Activated CD4-positive, alpha-beta memory T cell treated with anti-CD3 and anti-CD28 coated beads, Interleukin-2, amount 10 ng/mL, durations not matched to agents 7 days and 5 days (primary cell): ENCODE results near the gene PSMG2. TPM values are rescaled to one million over a fixed set of nuclear protein-coding genes. Genes with fewer than 3 reads are reported as not detected.
A peak's percentile ranks its signal among the peaks of the same experiment; 100 is the strongest.

Experiments used
- CTCF ChIA-PET: fragments of 350-600 bp; sonication (Branson Sonifier 250); formaldehyde crosslinking; loops from one replicate; lab custom pipeline; 2021; ENCODE audit warnings: antibody characterized with exemption, inconsistent platforms; lab: Charles Lee
- POLR2A ChIA-PET: fragments of 350-600 bp; sonication (Branson Sonifier 250); formaldehyde crosslinking; loops from one replicate; lab custom pipeline; 2021; ENCODE audit warnings: antibody characterized with exemption; lab: Charles Lee
- DNase-seq: peaks from one replicate; pipeline ENCODE4 v3.0.0-alpha.2; 2020
- H3K27ac Mint-ChIP-seq: one replicate; pipeline ENCODE4 v1.8.0; 2021; ENCODE audit warnings: mild to moderate bottlenecking, mixed read lengths
- H3K27me3 Mint-ChIP-seq: one replicate; pipeline ENCODE4 v1.8.0; 2021; ENCODE audit warnings: mixed read lengths
- H3K36me3 Mint-ChIP-seq: one replicate; pipeline ENCODE4 v1.8.0; 2021; ENCODE audit warnings: low read depth, mixed read lengths
- H3K4me1 Mint-ChIP-seq: one replicate; pipeline ENCODE4 v1.8.0; 2021; ENCODE audit warnings: mixed read lengths
- H3K4me3 Mint-ChIP-seq: one replicate; pipeline ENCODE4 v1.8.0; 2021; ENCODE audit warnings: mild to moderate bottlenecking, mixed read lengths
- H3K9me3 Mint-ChIP-seq: one replicate; pipeline ENCODE4 v1.8.0; 2021; ENCODE audit warnings: mixed read lengths
- total RNA-seq, 2 experiments: library from RNA; stranded (reverse); gene quantifications; one replicate each; pipeline ENCODE4 v1.2.3, GENCODE V29; 2021

The PSMG2 gene, protein sequence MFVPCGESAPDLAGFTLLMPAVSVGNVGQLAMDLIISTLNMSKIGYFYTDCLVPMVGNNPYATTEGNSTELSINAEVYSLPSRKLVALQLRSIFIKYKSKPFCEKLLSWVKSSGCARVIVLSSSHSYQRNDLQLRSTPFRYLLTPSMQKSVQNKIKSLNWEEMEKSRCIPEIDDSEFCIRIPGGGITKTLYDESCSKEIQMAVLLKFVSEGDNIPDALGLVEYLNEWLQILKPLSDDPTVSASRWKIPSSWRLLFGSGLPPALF
- total RNA-seq = 100 to 1,000 TPM; 115 to 118 TPM

DNA sequence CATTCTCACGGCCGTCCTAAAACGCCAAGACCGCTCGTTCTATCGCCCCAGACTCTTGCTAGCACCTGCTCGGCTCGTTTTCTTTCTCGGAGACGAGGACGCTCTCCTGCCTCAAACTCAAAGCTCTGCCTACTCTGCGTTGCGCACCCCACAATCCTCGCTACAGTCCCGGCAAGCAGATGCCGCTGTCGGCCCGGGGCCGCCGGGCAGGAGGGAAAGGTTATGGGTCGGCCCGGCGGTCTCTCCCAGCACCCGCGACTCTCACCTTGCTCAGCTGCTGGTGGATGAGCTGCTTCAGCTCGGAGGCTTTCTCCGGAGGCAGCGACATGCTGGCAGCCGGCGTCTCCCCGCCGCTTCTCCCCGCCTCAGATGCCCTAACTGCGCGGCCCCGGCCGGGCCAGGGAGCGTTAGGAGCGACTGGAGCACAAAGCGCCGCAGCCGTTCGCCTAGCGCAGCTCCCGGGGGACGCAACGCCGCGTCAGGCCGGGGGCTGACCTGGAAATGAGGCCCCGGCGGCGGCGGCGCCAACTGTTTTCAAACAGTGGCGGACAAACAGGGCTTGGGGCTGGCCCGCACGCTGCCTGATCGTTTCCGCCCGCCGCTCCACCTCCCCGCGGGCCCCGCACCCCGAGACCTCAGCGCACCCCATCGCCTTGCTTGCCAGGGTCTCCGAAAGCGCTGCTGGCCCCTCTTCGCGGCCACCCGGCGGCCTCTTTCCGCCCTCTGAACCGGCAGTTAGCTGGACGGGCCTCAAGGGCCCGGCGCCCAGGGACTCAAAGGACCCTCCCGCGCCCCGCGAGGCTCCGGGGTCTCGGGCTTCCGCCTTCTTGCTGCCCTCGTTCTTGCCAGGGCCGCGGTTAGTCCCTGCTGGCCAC lies at the start of gene PSMG2, which contains the start of gene CEP76:
TSS of gene PSMG2 (plus strand) at position 822 of the 875 bp plus-strand sequence. CDS start 66 bp downstream, outside the sequence.
TSS of gene CEP76 (minus strand) at position 503 of the 875 bp plus-strand sequence. CDS start at position 328, 175 bp downstream.
- Mint-ChIP-seq H3K4me3 (peak within 1 kb of the TSS; percentile 94), H3K27ac (peak within 1 kb of the TSS; percentile 91), H3K27me3 (no peaks in the 10 kb centered on the region), H3K36me3 (peaks cover 45% of the 10 kb centered on the region), H3K4me1 (peaks cover 51% of the 10 kb centered on the region), H3K9me3 (no peaks in the 10 kb centered on the region)
- CTCF ChIA-PET = interaction anchor here (0.7 to 1.4 kb wide), 4 partner anchors 11 to 325 kb away, joined by 3 to 4 read pairs (median 4); partner anchors contain the start of gene AFG3L2
- DNase-seq = peak; percentile 85
- POLR2A ChIA-PET = interaction anchor here (0.7 to 3.8 kb wide), 34 partner anchors 9 to 910 kb away, joined by 3 to 42 read pairs (median 4); partner anchors contain the start of genes AFG3L2, CEP192, IMPA2 and PRELID3A

DNA sequence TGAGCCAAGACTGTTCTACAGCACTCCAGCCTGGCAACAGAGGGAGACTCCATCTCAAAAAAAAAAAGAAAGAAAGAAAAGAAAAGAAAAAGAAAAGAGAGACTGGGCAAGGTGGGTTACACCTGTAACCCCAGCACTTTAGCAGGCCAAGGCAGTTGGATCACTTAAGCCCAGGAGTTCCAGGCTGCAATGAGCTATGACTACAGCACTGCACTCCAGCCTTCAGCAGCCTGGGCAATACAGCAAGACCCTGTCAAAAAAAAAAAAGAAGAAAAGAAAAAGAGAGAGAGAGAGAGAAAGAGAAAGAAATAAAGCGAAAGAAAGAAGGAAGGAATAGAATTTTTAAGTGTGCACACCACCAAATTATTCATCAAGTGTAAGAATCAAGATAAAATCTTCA lies 47.9 kb upstream of the PSMG2 start:
- DNase-seq = no peak
- peak overlapping the region; percentile 23 for H3K27ac Mint-ChIP-seq
- POLR2A ChIA-PET = no interaction called here
- H3K4me1 Mint-ChIP-seq = peaks cover 51% of the 10 kb centered on the region
- peaks cover 15% of the 10 kb centered on the region for H3K27me3 Mint-ChIP-seq
- H3K36me3 Mint-ChIP-seq = peaks cover 2% of the 10 kb centered on the region
- CTCF ChIA-PET = no interaction called here
- no peak overlapping the region for H3K4me3 Mint-ChIP-seq
- H3K9me3 Mint-ChIP-seq = no peaks in the 10 kb centered on the region

DNA sequence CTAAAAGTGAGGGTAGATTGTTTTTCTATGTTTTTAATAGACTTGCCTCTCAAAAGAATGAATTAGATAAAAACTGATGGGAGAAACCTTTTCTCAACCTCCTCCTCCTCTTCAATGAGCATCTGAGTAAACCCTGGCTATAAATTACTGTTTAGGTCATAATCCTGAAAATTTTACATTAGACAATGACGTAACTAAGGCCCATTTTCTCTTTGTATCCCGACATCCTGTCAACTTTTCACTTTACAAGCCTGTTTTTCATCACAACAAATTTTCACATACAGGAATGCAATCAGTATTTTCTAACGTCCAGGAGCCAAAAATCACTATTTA lies 46.3 kb upstream of the PSMG2 start:
- Mint-ChIP-seq H3K27me3 (peaks cover 15% of the 10 kb centered on the region), H3K9me3 (no peaks in the 10 kb centered on the region), H3K36me3 (peaks cover 2% of the 10 kb centered on the region), H3K4me1 (peaks cover 47% of the 10 kb centered on the region), H3K27ac (no peak overlapping the region), H3K4me3 (peak overlapping the region; percentile 78)
- ChIA-PET CTCF (no interaction called here), POLR2A (no interaction called here)
- DNase-seq = no peak

DNA sequence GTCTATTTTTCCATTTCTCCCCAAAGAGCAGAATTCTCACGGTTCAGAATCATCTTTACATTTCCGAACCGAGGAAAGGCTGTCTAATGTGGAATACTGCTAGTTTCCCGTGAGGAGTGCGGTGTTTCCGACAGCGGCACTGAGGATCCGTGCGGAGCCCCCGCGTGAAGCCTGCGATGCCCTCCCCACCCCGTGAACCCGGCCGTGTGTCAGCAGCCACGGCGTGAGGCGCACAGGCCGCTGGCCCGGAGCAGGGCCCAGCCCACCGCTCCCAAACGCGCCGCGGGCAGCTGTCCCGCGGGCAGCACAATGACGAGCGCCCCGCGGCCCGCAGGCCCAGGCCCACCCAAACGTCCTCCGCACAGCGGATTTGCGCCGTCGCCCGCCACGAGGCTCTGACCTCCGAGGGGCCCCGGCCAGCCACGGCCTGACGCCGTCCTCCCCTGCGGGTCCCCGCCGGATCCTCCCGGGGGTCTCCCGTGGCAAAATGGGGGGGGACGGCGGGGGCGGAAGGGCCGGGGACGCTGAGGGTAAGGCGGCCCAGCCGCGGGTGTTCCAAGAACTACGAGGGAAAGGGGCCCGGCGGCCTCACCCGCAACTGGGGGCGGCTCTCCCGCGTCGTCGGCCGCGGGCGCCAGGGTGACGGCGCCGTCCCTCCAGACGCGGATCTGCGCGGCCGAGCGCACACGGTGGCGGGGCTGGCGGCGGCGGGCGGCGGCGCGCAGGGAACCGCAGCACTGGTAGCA lies 45.7 kb upstream of the PSMG2 start:
- Mint-ChIP-seq H3K27me3 (peaks cover 15% of the 10 kb centered on the region), H3K4me3 (peak overlapping the region; percentile 78), H3K27ac (no peak overlapping the region), H3K9me3 (no peaks in the 10 kb centered on the region), H3K4me1 (peaks cover 41% of the 10 kb centered on the region), H3K36me3 (peaks cover 2% of the 10 kb centered on the region)
- ChIA-PET POLR2A (interaction anchor here (2.0 kb wide), 1 partner anchor 264 kb away, joined by 8 read pairs; no protein-coding TSS in a partner anchor), CTCF (interaction anchor here (0.6 to 1.3 kb wide), 2 partner anchors 249 to 263 kb away, joined by 3 to 4 read pairs; partner anchors contain the start of gene PRELID3A)
- no peak for DNase-seq

DNA sequence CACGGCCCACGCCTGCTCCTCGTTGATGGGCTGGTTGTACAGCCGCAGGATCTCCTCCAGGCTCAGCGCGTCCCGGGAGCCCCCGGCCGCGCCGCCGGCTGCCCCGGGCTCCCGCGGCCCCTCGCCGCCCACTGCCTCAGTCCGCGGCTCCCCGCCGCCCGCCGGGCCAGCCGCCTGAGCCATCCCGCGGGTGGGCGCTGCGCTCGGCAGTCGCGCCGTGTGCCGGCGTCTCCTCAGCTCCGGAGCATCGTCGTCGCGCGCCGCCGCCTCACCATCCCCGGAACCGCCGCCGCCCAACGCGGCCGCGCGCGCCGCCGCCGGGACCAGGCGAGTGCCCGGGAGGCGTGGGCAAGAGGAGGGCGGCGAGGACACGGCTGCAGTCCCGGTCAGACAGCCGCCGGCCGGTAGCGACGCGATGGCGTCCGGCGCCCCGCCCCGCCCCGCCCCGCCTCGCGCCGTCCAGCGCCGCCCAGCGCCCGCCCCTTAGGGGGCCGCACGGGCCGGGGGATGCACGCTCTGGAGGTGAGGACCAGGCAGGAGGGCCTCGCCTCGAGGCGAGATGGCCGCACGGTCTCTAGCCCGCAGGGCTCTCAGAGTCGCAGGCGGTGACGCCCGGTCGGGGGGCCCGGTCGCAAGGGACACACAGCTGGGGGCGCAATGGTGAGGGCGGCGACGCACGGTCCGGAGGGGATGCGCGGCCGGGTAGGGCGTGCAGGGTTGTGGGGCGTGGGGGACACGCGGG lies 45.0 kb upstream of the PSMG2 start, which contains the start of gene SPIRE1:
TSS of gene SPIRE1 (minus strand) at position 424 of the 742 bp plus-strand sequence. CDS start at position 183, 241 bp downstream.
- peak; percentile 49 for DNase-seq
- Mint-ChIP-seq H3K9me3 (no peaks in the 10 kb centered on the region), H3K4me3 (peak within 1 kb of the TSS; percentile 80), H3K36me3 (peaks cover 2% of the 10 kb centered on the region), H3K4me1 (peaks cover 34% of the 10 kb centered on the region), H3K27ac (no peak within 1 kb of the TSS), H3K27me3 (peaks cover 15% of the 10 kb centered on the region)
- ChIA-PET CTCF (interaction anchor here (0.6 to 1.8 kb wide), 3 partner anchors 250 to 280 kb away, joined by 3 to 5 read pairs (median 4); partner anchors contain the start of gene PRELID3A), POLR2A (interaction anchor here (0.6 to 2.0 kb wide), 2 partner anchors 44 to 265 kb away, joined by 3 to 8 read pairs; no protein-coding TSS in a partner anchor)

DNA sequence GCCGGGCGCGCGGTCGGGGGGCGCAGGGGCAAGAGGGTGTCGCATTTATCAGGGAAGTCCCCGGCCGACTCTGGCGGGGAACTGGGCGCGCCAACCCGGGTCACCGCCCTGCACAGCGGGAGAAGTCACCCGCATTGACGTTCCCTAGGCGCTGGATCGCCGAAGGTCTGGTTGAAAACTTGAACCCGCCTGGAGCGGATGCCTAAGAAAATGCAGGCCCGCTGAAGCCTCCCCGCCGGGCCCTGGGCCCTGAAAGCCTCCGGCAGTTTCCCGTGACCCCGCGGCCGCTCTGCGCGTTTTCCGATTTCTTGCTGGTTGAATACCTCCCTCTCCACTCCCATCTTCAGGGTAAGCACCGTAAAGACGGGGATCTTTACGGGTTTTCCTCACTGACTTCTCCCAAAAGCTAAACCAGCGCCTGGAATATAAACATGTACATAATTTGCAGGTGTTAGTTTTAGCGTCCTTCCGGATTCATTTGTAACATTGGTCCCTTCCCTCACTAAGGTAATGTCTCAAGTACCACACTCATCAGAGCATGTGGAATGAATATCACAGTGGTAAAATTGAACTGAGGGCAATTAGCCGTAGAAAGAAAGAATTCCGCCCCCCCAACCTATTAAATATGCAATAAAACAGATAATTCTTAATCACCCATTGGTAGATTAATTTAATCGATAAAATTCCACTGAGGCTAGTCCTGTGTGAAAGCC lies 44.3 kb upstream of the PSMG2 start:
- CTCF ChIA-PET = interaction anchor here (0.8 to 2.6 kb wide), 7 partner anchors 118 to 387 kb away, joined by 3 to 25 read pairs (median 5); no protein-coding TSS in a partner anchor

DNA sequence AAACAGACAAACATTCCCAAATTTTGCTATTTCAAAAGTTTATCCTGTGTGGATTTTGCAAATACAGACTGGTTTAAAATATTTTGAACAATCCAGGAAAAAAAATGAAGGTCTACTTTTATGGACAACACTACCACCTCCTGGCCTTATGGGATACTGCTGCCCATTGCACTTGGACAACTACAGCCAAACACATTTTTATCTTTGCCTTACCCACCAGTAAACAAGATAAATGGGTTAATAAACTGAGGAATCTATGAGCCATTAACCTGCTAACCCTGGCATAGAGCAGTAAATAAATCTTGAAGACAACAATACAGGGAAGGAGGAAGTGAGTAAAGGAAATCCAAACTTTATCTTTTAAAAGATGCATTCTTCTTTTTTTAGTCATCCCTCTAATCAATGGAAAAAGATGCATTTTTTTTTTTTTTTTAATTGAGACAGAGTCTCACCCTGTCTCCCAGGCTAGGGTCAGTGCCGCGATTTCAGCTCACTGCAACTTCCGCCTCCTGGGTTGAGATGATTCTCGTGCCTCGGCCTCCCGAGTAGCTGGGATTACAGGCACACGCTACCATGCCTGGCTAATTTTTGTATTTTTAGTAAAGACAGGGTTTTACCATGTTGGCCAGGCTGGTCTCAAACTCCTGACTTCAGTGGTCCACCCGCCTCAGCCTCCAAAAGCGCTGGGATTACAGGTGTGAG lies 42.8 kb upstream of the PSMG2 start:
- H3K27me3 Mint-ChIP-seq = peaks cover 15% of the 10 kb centered on the region
- ChIA-PET CTCF (interaction anchor here (0.7 to 2.6 kb wide), 11 partner anchors 120 to 332 kb away, joined by 3 to 25 read pairs (median 5); partner anchors contain the start of gene PRELID3A), POLR2A (interaction anchor here (1.0 kb wide), 1 partner anchor 283 kb away, joined by 3 read pairs; the partner anchor contains the start of gene AFG3L2)
- no peak overlapping the region for H3K4me3 Mint-ChIP-seq
- peaks cover 2% of the 10 kb centered on the region for H3K36me3 Mint-ChIP-seq
- H3K4me1 Mint-ChIP-seq = peaks cover 18% of the 10 kb centered on the region
- DNase-seq = peak; percentile 54
- no peak overlapping the region for H3K27ac Mint-ChIP-seq
- no peaks in the 10 kb centered on the region for H3K9me3 Mint-ChIP-seq

More for the DNA sequence above, 44.3 kb upstream of the PSMG2 start:
- H3K4me3 Mint-ChIP-seq = peak overlapping the region; percentile 80
- no peak overlapping the region for H3K27ac Mint-ChIP-seq
- H3K9me3 Mint-ChIP-seq = no peaks in the 10 kb centered on the region
- H3K4me1 Mint-ChIP-seq = peaks cover 27% of the 10 kb centered on the region
- H3K27me3 Mint-ChIP-seq = peaks cover 15% of the 10 kb centered on the region
- peak; percentile 19 for DNase-seq
- H3K36me3 Mint-ChIP-seq = peaks cover 2% of the 10 kb centered on the region
- POLR2A ChIA-PET = interaction anchor here (2.0 kb wide), 1 partner anchor 266 kb away, joined by 8 read pairs; no protein-coding TSS in a partner anchor

DNA sequence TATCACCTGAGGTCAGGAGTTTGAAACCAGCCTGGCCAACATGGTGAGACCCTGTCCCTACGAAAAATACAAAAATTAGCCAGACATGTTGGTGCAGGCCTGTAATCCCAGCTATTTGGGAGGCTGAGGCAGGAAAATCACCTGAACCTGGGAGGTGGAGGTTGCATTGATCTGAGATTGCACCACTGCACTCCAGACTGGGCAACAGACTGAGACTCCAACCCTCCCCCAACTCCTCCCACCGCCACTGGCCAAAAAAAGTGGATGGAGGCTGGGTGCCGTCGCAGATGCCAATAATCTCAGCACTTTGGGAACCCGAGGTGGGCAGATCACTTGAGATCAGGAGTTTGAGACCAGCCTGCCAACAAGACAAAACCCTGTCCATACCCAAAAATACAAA lies 34.8 kb upstream of the PSMG2 start:
- H3K27me3 Mint-ChIP-seq = no peaks in the 10 kb centered on the region
- no peaks in the 10 kb centered on the region for H3K4me1 Mint-ChIP-seq
- H3K4me3 Mint-ChIP-seq = no peak overlapping the region
- DNase-seq = no peak
- CTCF ChIA-PET = no interaction called here
- H3K9me3 Mint-ChIP-seq = no peaks in the 10 kb centered on the region
- H3K27ac Mint-ChIP-seq = no peak overlapping the region
- H3K36me3 Mint-ChIP-seq = peaks cover 4% of the 10 kb centered on the region
- POLR2A ChIA-PET = interaction anchor here (1.5 kb wide), 1 partner anchor 11 kb away, joined by 3 read pairs; no protein-coding TSS in a partner anchor

DNA sequence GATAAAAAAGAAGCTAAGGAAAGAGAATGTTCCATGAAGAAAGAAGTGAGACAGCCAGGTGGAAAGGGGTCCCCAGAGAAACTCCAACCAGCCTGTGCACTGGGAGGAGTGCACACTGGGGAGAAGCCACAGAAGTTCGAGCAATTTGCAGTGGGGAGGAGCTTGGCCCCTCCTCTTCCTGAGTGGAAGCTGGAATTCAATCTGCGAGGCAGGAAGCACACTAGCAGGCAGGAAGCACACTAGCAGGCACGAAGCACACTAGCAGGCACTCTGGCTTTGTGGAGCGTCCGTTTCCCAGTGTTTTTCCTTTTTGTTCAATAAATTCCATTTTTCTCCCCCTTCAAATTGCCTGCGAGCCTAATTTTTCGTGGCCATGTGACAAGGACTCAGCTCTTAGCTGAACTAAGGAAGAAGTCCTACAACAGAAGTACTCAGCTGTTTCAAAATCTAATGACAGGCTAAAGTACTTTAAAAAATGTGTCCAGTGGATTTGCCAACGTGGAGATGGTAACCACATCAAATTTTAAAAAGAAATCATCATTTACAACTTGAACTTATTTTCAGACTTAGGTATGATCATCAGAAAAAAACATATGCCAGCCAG lies 23.6 kb upstream of the PSMG2 start:
- DNase-seq = no peak
- CTCF ChIA-PET = interaction anchor here (1.1 to 1.3 kb wide), 2 partner anchors 13 to 289 kb away, joined by 4 to 5 read pairs; no protein-coding TSS in a partner anchor
- H3K4me3 Mint-ChIP-seq = no peak overlapping the region
- peaks cover 9% of the 10 kb centered on the region for H3K4me1 Mint-ChIP-seq
- POLR2A ChIA-PET = interaction anchor here (1.1 kb wide), 1 partner anchor 11 kb away, joined by 3 read pairs; no protein-coding TSS in a partner anchor
- H3K27me3 Mint-ChIP-seq = no peaks in the 10 kb centered on the region
- H3K9me3 Mint-ChIP-seq = no peaks in the 10 kb centered on the region
- peaks cover 27% of the 10 kb centered on the region for H3K36me3 Mint-ChIP-seq
- peak overlapping the region; percentile 51 for H3K27ac Mint-ChIP-seq

DNA sequence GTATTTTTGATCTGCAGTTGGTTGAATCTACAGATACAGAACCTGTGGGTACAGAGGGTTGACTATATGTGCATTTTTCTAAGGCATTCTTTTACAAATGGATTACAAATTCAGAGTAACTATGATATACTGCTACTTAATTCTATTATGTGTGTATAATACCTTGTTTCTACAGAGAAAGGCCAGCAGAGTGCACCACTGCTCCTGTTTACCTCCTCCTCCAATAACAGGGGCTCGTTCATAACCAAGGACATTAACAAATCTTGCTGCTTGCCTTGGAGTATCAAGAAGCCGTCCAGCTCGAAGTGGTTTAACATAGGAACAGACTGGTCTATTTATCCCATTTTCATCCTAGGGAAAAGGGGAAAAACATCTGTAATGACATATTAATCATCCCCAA lies 16.7 kb upstream of the PSMG2 start:
- ChIA-PET CTCF (interaction anchor here (1.3 kb wide), 1 partner anchor 293 kb away, joined by 4 read pairs; no protein-coding TSS in a partner anchor), POLR2A (no interaction called here)
- no peak overlapping the region for H3K27ac Mint-ChIP-seq

More for the DNA sequence above, 16.7 kb upstream of the PSMG2 start:
- no peak for DNase-seq
- no peaks in the 10 kb centered on the region for H3K27me3 Mint-ChIP-seq
- no peaks in the 10 kb centered on the region for H3K9me3 Mint-ChIP-seq
- peaks cover 5% of the 10 kb centered on the region for H3K36me3 Mint-ChIP-seq
- H3K4me3 Mint-ChIP-seq = no peak overlapping the region
- peaks cover 7% of the 10 kb centered on the region for H3K4me1 Mint-ChIP-seq
